GM23338 (cell line): ENCODE data around the gene KCTD8.

Experiments used
- CREB1 ChIP-seq: fragments of 250-450 bp; sonication (Bioruptor Pico); IDR thresholded peaks from 2 replicates; pipeline ENCODE4 v1.5.0; 2020; ENCODE audit warnings: low read depth, mild to moderate bottlenecking, moderate library complexity
- EZH2 ChIP-seq: fragments of 200-600 bp; sonication (generic); IDR thresholded peaks from one replicate; pipeline ENCODE4 v1.8.0; 2017; ENCODE audit warnings: antibody characterized with exemption, mild to moderate bottlenecking, low read depth; ENCODE audit not compliant: unreplicated experiment
- EZH2phosphoT487 ChIP-seq: fragments of 200-600 bp; sonication (generic); IDR thresholded peaks from one replicate; pipeline ENCODE4 v1.8.1; 2018; ENCODE audit warnings: antibody characterized with exemption; ENCODE audit not compliant: unreplicated experiment
- POLR2AphosphoS5 ChIP-seq: IDR thresholded peaks from 2 replicates; pipeline ENCODE4 v1.6.1; 2016; ENCODE audit warnings: antibody characterized with exemption, low read depth
- TF ChIP-seq, protein P1 (sequence below), 2 experiments: fragments of 200-600 bp in 1 of 2; sonication (generic) in 1 of 2; conservative IDR thresholded peaks; 2 replicates each; pipeline versions ENCODE4 v1.5.1 to v1.6.1; 2016 to 2017; ENCODE audit warnings: antibody characterized with exemption in 2 of 2, low read depth in 2 of 2, mild to moderate bottlenecking in 2 of 2, moderate library complexity in 1 of 2

DNA sequence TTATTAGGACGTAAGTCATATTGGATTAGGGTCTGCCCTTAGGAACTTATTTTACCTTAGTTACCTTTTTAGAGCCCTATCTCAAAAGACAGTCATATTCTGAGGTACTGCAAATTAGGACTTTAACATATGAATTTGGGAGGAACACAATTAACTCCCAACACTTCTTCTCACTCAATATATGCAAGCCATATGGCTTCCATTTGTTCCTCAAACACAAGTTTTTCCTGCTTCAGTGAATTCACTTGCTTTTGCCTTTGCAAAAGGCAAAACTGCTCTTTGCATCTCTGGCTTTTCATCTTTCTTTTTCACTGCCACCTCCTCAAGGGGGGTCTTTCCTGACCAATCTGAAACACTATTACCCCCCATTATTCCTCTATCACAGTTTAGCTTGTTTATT, 220.3 kb downstream of the KCTD8 start:
- TF ChIP-seq EZH2phosphoT487: no peak
- no peak for TF ChIP-seq CREB1 (CRISPR knock-in tag)
- TF ChIP-seq, protein P1, sequence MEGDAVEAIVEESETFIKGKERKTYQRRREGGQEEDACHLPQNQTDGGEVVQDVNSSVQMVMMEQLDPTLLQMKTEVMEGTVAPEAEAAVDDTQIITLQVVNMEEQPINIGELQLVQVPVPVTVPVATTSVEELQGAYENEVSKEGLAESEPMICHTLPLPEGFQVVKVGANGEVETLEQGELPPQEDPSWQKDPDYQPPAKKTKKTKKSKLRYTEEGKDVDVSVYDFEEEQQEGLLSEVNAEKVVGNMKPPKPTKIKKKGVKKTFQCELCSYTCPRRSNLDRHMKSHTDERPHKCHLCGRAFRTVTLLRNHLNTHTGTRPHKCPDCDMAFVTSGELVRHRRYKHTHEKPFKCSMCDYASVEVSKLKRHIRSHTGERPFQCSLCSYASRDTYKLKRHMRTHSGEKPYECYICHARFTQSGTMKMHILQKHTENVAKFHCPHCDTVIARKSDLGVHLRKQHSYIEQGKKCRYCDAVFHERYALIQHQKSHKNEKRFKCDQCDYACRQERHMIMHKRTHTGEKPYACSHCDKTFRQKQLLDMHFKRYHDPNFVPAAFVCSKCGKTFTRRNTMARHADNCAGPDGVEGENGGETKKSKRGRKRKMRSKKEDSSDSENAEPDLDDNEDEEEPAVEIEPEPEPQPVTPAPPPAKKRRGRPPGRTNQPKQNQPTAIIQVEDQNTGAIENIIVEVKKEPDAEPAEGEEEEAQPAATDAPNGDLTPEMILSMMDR (conservative IDR thresholded peaks at IDR 0.05; ENCODE audit: low read depth in 2 of 2): no peak
- no peak for TF ChIP-seq POLR2AphosphoS5
- TF ChIP-seq EZH2: no peak
